BJ (cell line): ENCODE results near the gene CATSPERD. TPM values are rescaled to one million over a fixed set of nuclear protein-coding genes. Genes with fewer than 3 reads are reported as not detected.

Experiments used
- CTCF ChIA-PET: fragments of 350-600 bp; formaldehyde crosslinking; extraction: SDS; loops from one replicate; lab custom pipeline; 2021; ENCODE audit warnings: antibody characterized with exemption, inconsistent platforms; lab: Yijun Ruan, JAX
- POLR2A ChIA-PET: fragments of 300-600 bp; sonication (Branson Sonifier 250); formaldehyde crosslinking; extraction: SDS; loops from one replicate; lab custom pipeline; 2021; ENCODE audit warnings: antibody characterized with exemption; lab: Charles Lee
- DNase-seq: peaks from one replicate; pipeline ENCODE4 v3.0.0-alpha.2; 2011; ENCODE audit warnings: low read depth
- H3K27me3 ChIP-seq: 2 replicates; pipeline ENCODE4 v1.6.0; 2011; ENCODE audit warnings: low read length; ENCODE audit not compliant: control insufficient read depth, insufficient read depth
- H3K36me3 ChIP-seq: 2 replicates; pipeline ENCODE4 v1.5.1; 2011; ENCODE audit warnings: low read length; ENCODE audit not compliant: control insufficient read depth, insufficient read depth
- H3K4me3 ChIP-seq: 2 replicates; pipeline ENCODE4 v1.5.1; 2011; ENCODE audit warnings: low read depth, mild to moderate bottlenecking, control low read depth, low read length
- CTCF ChIP-seq: IDR thresholded peaks from 2 replicates; pipeline ENCODE4 v1.5.1; 2011; ENCODE audit warnings: low read depth, mild to moderate bottlenecking, control low read depth, inconsistent platforms, low read length, moderate library complexity; ENCODE audit not compliant: insufficient read depth
- polyA plus RNA-seq: library from polyadenylated mRNA; depleted of rRNA; stranded (reverse); fragments of >200 nt; gene quantifications from 2 replicates; pipeline ENCODE4 v1.2.3, GENCODE V29; 2011

CATSPERD gene
- polyA plus RNA-seq, 1 experiment: not detected

GRCh38 chr19:5818594-5818993 lies 98.2 kb downstream of the CATSPERD start:
- ChIA-PET POLR2A (no interaction called here), CTCF (interaction anchor here (0.5 to 1.1 kb wide), 2 partner anchors 11 to 14 kb away, joined by 3 to 4 read pairs; partner anchors contain the start of gene NRTN)
- no peak for DNase-seq
- no peaks in the 10 kb centered on the region for H3K36me3 ChIP-seq
- peaks cover 3% of the 10 kb centered on the region; the same call in 1 of the 2 replicates for H3K27me3 ChIP-seq
- H3K4me3 ChIP-seq: no peak overlapping the region
- TF ChIP-seq CTCF: no peak

GRCh38 chr19:5820785-5821184 lies 100.3 kb downstream of the CATSPERD start:
- Histone ChIP-seq H3K36me3 (no peaks in the 10 kb centered on the region), H3K4me3 (no peak overlapping the region), H3K27me3 (no peaks in the 10 kb centered on the region)
- CTCF ChIA-PET: interaction anchor here (4.7 kb wide), 1 partner anchor 17 kb away, joined by 21 read pairs; no protein-coding TSS in a partner anchor
- no peak for TF ChIP-seq CTCF
- no peak for DNase-seq
- POLR2A ChIA-PET: no interaction called here

- Histone ChIP-seq H3K4me3 (no peak overlapping the region), H3K36me3 (no peaks in the 10 kb centered on the region), H3K27me3 (no peaks in the 10 kb centered on the region)
- no peak for DNase-seq
- ChIA-PET CTCF (interaction anchor here (4.7 kb wide), 1 partner anchor 18 kb away, joined by 21 read pairs; no protein-coding TSS in a partner anchor), POLR2A (no interaction called here)
- no peak for TF ChIP-seq CTCF
Measured at GRCh38 chr19:5821521-5822180, 101.2 kb downstream of the CATSPERD start.

GRCh38 chr19:5822181-5822844 lies 101.9 kb downstream of the CATSPERD start:
- DNase-seq: no peak
- no peak overlapping the region for H3K4me3 ChIP-seq
- TF ChIP-seq CTCF: no peak
- no peaks in the 10 kb centered on the region for H3K27me3 ChIP-seq
- ChIA-PET CTCF (interaction anchor here (4.7 kb wide), 1 partner anchor 18 kb away, joined by 21 read pairs; no protein-coding TSS in a partner anchor), POLR2A (no interaction called here)
- H3K36me3 ChIP-seq: no peaks in the 10 kb centered on the region

GRCh38 chr19:5823579-5824281 lies 103.3 kb downstream of the CATSPERD start:
- 0 out of 2 replicates have a peak, but pooled peaks have one; percentile 14 for TF ChIP-seq CTCF
- POLR2A ChIA-PET: no interaction called here
- Histone ChIP-seq H3K27me3 (no peaks in the 10 kb centered on the region), H3K36me3 (no peaks in the 10 kb centered on the region), H3K4me3 (no peak overlapping the region)
- DNase-seq: no peak
- CTCF ChIA-PET: interaction anchor here (4.7 kb wide), 1 partner anchor 20 kb away, joined by 21 read pairs; no protein-coding TSS in a partner anchor
